AG09309 (cell line): ENCODE measurements around the gene PAN2.
"Not testable (repeated sequence)": the region's sequence is repeated elsewhere in the genome, so short reads cannot be mapped to it uniquely, and the experiment has no call there.

ENCODE experiments used
- DNase-seq: peaks from one replicate; pipeline ENCODE4 v3.0.0-alpha.2; 2010; ENCODE audit warnings: low read depth
- H3K4me3 ChIP-seq: 2 replicates; pipeline ENCODE4 v1.5.1; 2011; ENCODE audit warnings: mild to moderate bottlenecking, low read depth, low read length, moderate library complexity; ENCODE audit not compliant: control insufficient read depth
- TF ChIP-seq, protein P1 (sequence below): IDR thresholded peaks from 2 replicates; pipeline ENCODE4 v1.5.1; 2011; ENCODE audit warnings: mild to moderate bottlenecking, low read depth, low read length, inconsistent platforms; ENCODE audit not compliant: insufficient read depth, control insufficient read depth; ENCODE audit errors: missing control alignments

PAN2 gene

GRCh38 chr12:56339158-56339422 lies 5.3 kb upstream of the PAN2 start:
- DNase-seq: no peak
- H3K4me3 ChIP-seq: no peak overlapping the region
- TF ChIP-seq, protein P1, sequence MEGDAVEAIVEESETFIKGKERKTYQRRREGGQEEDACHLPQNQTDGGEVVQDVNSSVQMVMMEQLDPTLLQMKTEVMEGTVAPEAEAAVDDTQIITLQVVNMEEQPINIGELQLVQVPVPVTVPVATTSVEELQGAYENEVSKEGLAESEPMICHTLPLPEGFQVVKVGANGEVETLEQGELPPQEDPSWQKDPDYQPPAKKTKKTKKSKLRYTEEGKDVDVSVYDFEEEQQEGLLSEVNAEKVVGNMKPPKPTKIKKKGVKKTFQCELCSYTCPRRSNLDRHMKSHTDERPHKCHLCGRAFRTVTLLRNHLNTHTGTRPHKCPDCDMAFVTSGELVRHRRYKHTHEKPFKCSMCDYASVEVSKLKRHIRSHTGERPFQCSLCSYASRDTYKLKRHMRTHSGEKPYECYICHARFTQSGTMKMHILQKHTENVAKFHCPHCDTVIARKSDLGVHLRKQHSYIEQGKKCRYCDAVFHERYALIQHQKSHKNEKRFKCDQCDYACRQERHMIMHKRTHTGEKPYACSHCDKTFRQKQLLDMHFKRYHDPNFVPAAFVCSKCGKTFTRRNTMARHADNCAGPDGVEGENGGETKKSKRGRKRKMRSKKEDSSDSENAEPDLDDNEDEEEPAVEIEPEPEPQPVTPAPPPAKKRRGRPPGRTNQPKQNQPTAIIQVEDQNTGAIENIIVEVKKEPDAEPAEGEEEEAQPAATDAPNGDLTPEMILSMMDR: no peak

GRCh38 chr12:56338308-56339157 lies 4.7 kb upstream of the PAN2 start, which contains the start of gene IL23A:
IL23A (plus strand) TSS chr12:56338884; CDS start chr12:56339045, 161 bp downstream.
- TF ChIP-seq, protein P1: no peak
- no peak for DNase-seq

DNA sequence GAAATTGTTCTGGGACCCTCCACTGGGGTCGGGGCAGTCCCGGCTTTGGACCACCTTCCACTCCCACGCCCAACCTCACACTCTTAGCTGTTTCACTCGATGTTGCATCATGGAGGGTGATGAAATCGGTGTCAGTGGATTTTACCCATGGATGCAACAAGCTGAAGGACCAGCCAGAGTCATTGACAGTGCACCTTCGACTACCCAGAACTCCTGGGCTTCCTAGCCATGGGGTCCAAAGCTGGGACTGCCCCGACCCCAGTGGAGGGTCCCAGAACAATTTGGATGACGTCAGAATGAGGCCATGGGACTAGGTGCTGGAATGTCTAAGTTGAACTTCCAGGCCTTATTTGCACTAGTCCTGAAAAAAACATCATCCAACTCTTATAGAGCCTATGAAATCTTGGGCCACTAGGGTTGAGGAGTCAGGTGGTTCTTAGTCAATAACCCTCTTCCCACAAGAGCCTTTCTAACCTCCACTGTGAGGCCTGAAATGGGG lies 4.0 kb upstream of the PAN2 start:
- DNase-seq: no peak
- TF ChIP-seq, protein P1: no peak
- H3K4me3 ChIP-seq: no peak overlapping the region

More at GRCh38 chr12:56338308-56339157, 4.7 kb upstream of the PAN2 start, which contains the start of gene IL23A:
- H3K4me3 ChIP-seq: no peak within 1 kb of the TSS

- no peak for DNase-seq
Measured at GRCh38 chr12:56336361-56337167, 2.8 kb upstream of the PAN2 start.

DNA sequence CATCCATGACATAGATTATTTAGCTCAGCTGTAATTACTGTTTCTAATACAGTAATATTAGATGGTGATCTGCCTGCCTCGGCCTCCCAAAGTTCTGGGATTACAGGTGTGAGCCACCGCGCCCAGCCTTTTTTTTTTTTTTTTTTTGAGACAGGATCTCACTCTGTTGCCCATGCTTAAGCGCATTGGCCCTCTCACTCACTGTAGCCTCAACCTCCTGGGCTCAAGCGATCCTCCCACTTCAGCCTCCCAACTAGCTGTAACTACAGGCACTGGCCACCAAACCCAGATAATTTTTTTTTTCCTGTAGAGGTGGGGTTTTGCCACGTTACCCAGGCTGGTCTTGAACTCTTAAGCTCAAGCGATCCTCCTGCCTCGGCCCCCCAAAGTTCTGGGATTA lies 1.7 kb upstream of the PAN2 start:
- not testable (repeated sequence) for H3K4me3 ChIP-seq, DNase-seq

More at GRCh38 chr12:56336361-56337167, 2.8 kb upstream of the PAN2 start:
- H3K4me3 ChIP-seq: no peak overlapping the region
- TF ChIP-seq, protein P1: no peak

DNA sequence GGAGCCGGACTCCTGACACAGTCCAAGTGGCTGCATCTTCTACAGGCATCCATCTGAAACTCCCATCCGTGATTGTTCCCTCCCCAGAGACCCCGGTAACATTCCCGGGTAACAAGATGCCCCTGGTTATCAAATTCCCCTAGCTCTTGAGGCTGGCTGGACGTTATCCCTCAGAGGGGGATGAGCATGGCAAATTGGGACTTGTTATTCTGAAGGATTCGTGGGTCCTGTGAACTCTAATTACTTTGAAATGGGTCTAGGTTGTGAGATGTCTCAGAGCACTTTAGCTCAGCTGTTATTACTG lies 642 bp upstream of the PAN2 start:
- TF ChIP-seq, protein P1: no peak
- H3K4me3 ChIP-seq: peak overlapping the region; percentile 72
- no peak for DNase-seq

- TF ChIP-seq, protein P1: no peak
Measured at GRCh38 chr12:56333197-56333678, 562 bp downstream of the PAN2 start.

More at GRCh38 chr12:56333197-56333678, 562 bp downstream of the PAN2 start:
- peak overlapping the region; percentile 72 for H3K4me3 ChIP-seq
- DNase-seq: no peak
